Neural cell (in vitro differentiated cells): ENCODE data around the gene PXDN. TPM values are rescaled to one million over a fixed set of nuclear protein-coding genes. Genes with fewer than 3 reads are reported as not detected.

Experiments used
- H2AFZ ChIP-seq: fragments of 200-600, 300-800 bp; sonication (generic), shearing (Covaris generic); 2 replicates; pipeline ENCODE4 v1.6.0; 2014; ENCODE audit warnings: low read depth, mild to moderate bottlenecking, antibody characterized with exemption, low read length, moderate library complexity
- H3F3A ChIP-seq: fragments of 200-600 bp; shearing (Covaris generic); 2 replicates; pipeline ENCODE4 v1.6.1; 2016; ENCODE audit warnings: mild to moderate bottlenecking, moderate library complexity, mixed read lengths, antibody characterized with exemption, low read length; ENCODE audit not compliant: insufficient read depth, poor library complexity, severe bottlenecking
- H3K27ac ChIP-seq: fragments of 200-600, 300-800 bp; sonication (generic), shearing (Covaris generic); 2 replicates; pipeline ENCODE4 v1.5.1; 2014; ENCODE audit warnings: mild to moderate bottlenecking, low read length, moderate library complexity
- H3K27me3 ChIP-seq: fragments of 300-800, 200-600 bp; sonication (generic), shearing (Covaris generic); 2 replicates; pipeline ENCODE4 v1.6.0; 2014; ENCODE audit warnings: mild to moderate bottlenecking, low read depth, low read length, moderate library complexity; ENCODE audit not compliant: insufficient read depth
- H3K36me3 ChIP-seq: fragments of 300-800, 200-600 bp; sonication (generic), shearing (Covaris generic); 2 replicates; pipeline ENCODE4 v1.5.1; 2014; ENCODE audit warnings: mild to moderate bottlenecking, antibody characterized with exemption, low read length, moderate library complexity; ENCODE audit not compliant: insufficient read depth
- H3K4me2 ChIP-seq: fragments of 300-800, 200-600 bp; sonication (generic), shearing (Covaris generic); 2 replicates; pipeline ENCODE4 v1.6.0; 2014; ENCODE audit warnings: mild to moderate bottlenecking, low read length
- H3K4me3 ChIP-seq: fragments of 300-800, 200-600 bp; sonication (generic), shearing (Covaris generic); 2 replicates; pipeline ENCODE4 v1.5.1; 2014; ENCODE audit warnings: mild to moderate bottlenecking, low read length, moderate library complexity
- H3K79me2 ChIP-seq: fragments of 200-600 bp; shearing (Covaris generic); replicated peaks from 2 replicates; pipeline ENCODE4 v1.6.0; 2014; ENCODE audit warnings: mild to moderate bottlenecking, low read length, moderate library complexity; ENCODE audit not compliant: insufficient read depth
- H3K9ac ChIP-seq: fragments of 300-800, 200-600 bp; sonication (generic), shearing (Covaris generic); 2 replicates; pipeline ENCODE4 v1.6.1; 2016; ENCODE audit warnings: mild to moderate bottlenecking, low read length, mixed read lengths
- H3K9me2 ChIP-seq: fragments of 200-600 bp; shearing (Covaris generic); 2 replicates; pipeline ENCODE4 v1.6.1; 2016; ENCODE audit warnings: mild to moderate bottlenecking, low read length, mixed read lengths; ENCODE audit not compliant: insufficient read depth
- H3K9me3 ChIP-seq: fragments of 200-600, 300-800 bp; sonication (generic), shearing (Covaris generic); 2 replicates; pipeline ENCODE4 v1.6.1; 2016; ENCODE audit warnings: mild to moderate bottlenecking, mixed run types, low read length, moderate library complexity, mixed read lengths
- H4K20me1 ChIP-seq: fragments of 200-600 bp; shearing (Covaris generic); 2 replicates; pipeline ENCODE4 v1.6.1; 2016; ENCODE audit warnings: mild to moderate bottlenecking, mixed run types; ENCODE audit not compliant: insufficient read depth
- CTCF ChIP-seq: fragments of 450-650 bp; IDR thresholded peaks from 2 replicates; pipeline ENCODE4 v1.5.1; 2014; ENCODE audit warnings: antibody characterized with exemption, mild to moderate bottlenecking, moderate library complexity; ENCODE audit not compliant: poor library complexity, severe bottlenecking
- EP300 ChIP-seq: fragments of 450-650 bp; conservative IDR thresholded peaks from 2 replicates; pipeline ENCODE4 v1.6.1; 2014; ENCODE audit warnings: antibody characterized with exemption, mild to moderate bottlenecking, moderate library complexity; ENCODE audit not compliant: poor library complexity, severe bottlenecking
- EZH2 ChIP-seq: fragments of 200-600, 300-800 bp; shearing (Covaris generic), sonication (generic); IDR thresholded peaks from 2 replicates; pipeline ENCODE4 v1.6.1; 2014; ENCODE audit warnings: antibody characterized with exemption, low read length, borderline replicate concordance, mild to moderate bottlenecking; ENCODE audit not compliant: insufficient read depth, poor library complexity, severe bottlenecking
- MXI1 ChIP-seq: fragments of 450-650 bp; conservative IDR thresholded peaks from 2 replicates; pipeline ENCODE4 v1.6.1; 2014; ENCODE audit warnings: antibody characterized with exemption, mild to moderate bottlenecking; ENCODE audit not compliant: poor library complexity, severe bottlenecking
- POLR2AphosphoS5 ChIP-seq: IDR thresholded peaks from 2 replicates; pipeline ENCODE4 v1.6.1; 2012
- RAD21 ChIP-seq: fragments of 450-650 bp; conservative IDR thresholded peaks from 2 replicates; pipeline ENCODE4 v1.6.1; 2014; ENCODE audit warnings: antibody characterized with exemption, mild to moderate bottlenecking, moderate library complexity
- REST ChIP-seq: IDR thresholded peaks from 2 replicates; pipeline ENCODE4 v1.6.1; 2012; ENCODE audit warnings: borderline replicate concordance
- SMC3 ChIP-seq: fragments of 450-650 bp; conservative IDR thresholded peaks from 2 replicates; pipeline ENCODE4 v1.6.1; 2014; ENCODE audit warnings: antibody characterized with exemption, mild to moderate bottlenecking, moderate library complexity; ENCODE audit not compliant: poor library complexity
- TAF1 ChIP-seq: IDR thresholded peaks from 2 replicates; pipeline ENCODE4 v1.6.1; 2012; ENCODE audit warnings: low read depth
- polyA plus RNA-seq: library from polyadenylated mRNA; depleted of rRNA; stranded (reverse); fragments of >200 nt; gene quantifications from 2 replicates; pipeline ENCODE4 v1.2.3, GENCODE V29; 2014

Gene PXDN
- polyA plus RNA-seq, 1 donor from 2014 or later: 181 TPM

- Histone ChIP-seq H2AFZ (no peak overlapping the region), H3K9ac (no peak overlapping the region), H3K27me3 (no peaks in the 10 kb centered on the region), H3K4me3 (no peak overlapping the region), H4K20me1 (no peaks in the 10 kb centered on the region), H3K79me2 (no peaks in the 10 kb centered on the region), H3K4me2 (no peak overlapping the region), H3F3A (no peaks in the 10 kb centered on the region), H3K9me2 (no peaks in the 10 kb centered on the region), H3K36me3 (no peaks in the 10 kb centered on the region), H3K9me3 (no peaks in the 10 kb centered on the region), H3K27ac (no peak overlapping the region)
- TF ChIP-seq TAF1: no peak
- no peak for TF ChIP-seq POLR2AphosphoS5
- TF ChIP-seq EP300: no peak
- no peak for TF ChIP-seq SMC3
- TF ChIP-seq MXI1: no peak
- TF ChIP-seq REST: no peak
- TF ChIP-seq EZH2: no peak
- no peak for TF ChIP-seq CTCF
- no peak for TF ChIP-seq RAD21
Observed at GRCh38 chr2:1591461-1591770, 152.9 kb downstream of the PXDN start.

DNA sequence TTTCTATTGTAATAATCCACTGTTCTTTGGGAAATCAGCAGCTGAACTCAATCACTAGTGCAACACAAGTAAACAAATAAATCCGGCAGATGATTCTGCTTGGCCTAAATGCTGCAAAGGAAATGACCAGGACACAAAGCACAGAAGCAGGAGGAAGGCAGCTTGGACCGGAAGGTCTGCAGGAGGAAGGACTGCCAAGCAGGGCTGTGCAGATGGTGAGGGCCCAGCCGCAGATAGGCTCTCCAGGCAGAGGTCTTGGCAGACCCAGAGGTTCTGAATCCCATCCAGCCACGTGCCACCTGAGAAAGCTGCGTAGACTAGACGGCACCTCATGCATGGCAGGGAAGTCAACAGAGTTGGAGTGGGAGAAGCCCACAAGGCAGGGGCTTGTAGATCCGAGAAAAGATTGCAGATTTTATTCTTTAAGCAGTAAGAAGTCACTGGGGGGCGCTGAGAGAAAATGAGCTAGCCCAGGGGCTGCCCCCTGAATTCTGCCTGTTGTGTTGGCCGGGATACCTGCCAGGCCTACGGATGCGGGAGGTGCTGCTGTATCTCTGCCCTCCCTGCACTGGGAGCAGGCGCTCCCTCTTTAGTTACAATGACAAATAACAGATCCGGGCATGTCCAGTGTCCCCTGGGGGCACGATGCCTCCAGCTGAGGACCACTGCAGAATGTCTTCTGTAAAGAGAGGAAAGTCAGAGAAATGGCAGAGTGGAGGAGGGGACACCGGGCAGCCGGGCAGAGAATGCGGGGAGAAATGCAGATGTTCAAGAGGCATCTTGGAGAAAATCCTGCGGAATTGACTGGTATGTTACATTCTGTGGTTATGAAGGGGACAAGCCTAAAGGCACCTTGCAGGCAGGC lies 153.5 kb downstream of the PXDN start:
- Histone ChIP-seq H3K4me2 (no peak overlapping the region), H3K4me3 (no peak overlapping the region), H3K27me3 (no peaks in the 10 kb centered on the region), H3F3A (no peaks in the 10 kb centered on the region), H3K9me2 (no peaks in the 10 kb centered on the region), H3K79me2 (no peaks in the 10 kb centered on the region), H3K9ac (no peak overlapping the region), H4K20me1 (no peaks in the 10 kb centered on the region), H3K9me3 (no peaks in the 10 kb centered on the region), H2AFZ (no peak overlapping the region), H3K36me3 (no peaks in the 10 kb centered on the region), H3K27ac (no peak overlapping the region)
- TF ChIP-seq REST (no peak), CTCF (no peak), RAD21 (no peak), EP300 (no peak), TAF1 (no peak), SMC3 (no peak), MXI1 (no peak), EZH2 (no peak), POLR2AphosphoS5 (no peak)
